ENCODE results near the gene RABEPK. TPM values are rescaled to one million over a fixed set of nuclear protein-coding genes. Genes with fewer than 3 reads are reported as not detected.

Gene RABEPK, protein sequence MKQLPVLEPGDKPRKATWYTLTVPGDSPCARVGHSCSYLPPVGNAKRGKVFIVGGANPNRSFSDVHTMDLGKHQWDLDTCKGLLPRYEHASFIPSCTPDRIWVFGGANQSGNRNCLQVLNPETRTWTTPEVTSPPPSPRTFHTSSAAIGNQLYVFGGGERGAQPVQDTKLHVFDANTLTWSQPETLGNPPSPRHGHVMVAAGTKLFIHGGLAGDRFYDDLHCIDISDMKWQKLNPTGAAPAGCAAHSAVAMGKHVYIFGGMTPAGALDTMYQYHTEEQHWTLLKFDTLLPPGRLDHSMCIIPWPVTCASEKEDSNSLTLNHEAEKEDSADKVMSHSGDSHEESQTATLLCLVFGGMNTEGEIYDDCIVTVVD
- polyA plus RNA-seq (2011; rRNA removed) (45.5 and 45.8 TPM in 2 replicates), polyA minus RNA-seq (2011; rRNA and poly(A)+ RNA removed) (22.8 and 25.8 TPM in 2 replicates)

DNA sequence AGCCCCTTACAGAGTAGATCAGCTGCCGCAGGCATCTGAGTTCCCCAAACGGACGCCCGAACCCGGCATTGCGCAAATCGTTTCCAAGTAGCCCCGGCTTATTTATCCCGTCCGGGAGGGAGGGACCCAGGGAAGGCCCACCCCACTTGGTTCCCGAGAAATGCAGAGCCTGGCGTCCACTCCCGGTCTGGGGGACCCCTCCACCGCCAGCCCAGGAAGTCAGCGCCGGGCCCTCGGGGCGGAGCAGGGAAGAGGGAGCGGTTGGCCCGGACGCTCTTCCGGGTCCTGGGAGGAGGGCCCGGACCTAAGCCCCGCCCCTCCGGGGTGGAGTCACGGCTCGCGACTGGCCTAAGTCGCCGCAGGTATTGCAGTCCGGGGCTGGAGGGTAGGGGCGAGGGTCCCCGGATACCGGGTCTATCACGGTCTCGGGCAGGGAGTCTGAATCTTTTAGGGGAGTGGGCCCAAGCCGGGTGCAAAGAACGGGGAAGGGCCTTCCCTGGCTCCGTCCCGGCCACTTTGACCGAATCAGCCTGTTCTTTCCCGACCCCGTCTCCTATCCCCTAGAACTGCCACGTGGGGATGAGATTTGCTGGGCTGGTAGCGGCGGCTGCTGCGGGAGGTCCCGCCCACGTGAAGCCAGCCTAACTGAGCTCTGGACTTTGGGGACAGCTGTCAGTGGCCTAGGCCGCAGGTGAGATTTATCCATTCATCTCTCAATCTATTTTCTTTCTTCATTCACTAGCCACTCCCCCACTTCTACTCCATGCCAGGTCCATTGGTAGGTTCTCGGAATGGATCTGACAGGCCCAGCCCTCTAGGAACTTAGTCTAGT, at the start of gene RABEPK:
TSS of gene RABEPK (plus strand) at position 327 of the 832 bp plus-strand sequence. CDS start 2,472 bp downstream, outside the sequence.
- Histone ChIP-seq H3K4me3 (ENCODE audit: low read depth, low read length) (peak within 1 kb of the TSS; percentile 85), H3K9me3 (ENCODE audit: control insufficient read depth, insufficient read depth, low read length) (no peaks in the 10 kb centered on the region), H3K27ac (ENCODE audit: low read depth, low read length) (peak within 1 kb of the TSS; percentile 90), H3K27me3 (ENCODE audit: control insufficient read depth, insufficient read depth, low read length) (no peaks in the 10 kb centered on the region)
- POLR2A ChIA-PET, result interaction anchor here (0.7 to 2.0 kb wide), 5 partner anchors 10 to 1758 kb away, joined by 3 to 20 read pairs (median 6); partner anchors contain the start of gene HSPA5
- TF ChIP-seq, protein P1, sequence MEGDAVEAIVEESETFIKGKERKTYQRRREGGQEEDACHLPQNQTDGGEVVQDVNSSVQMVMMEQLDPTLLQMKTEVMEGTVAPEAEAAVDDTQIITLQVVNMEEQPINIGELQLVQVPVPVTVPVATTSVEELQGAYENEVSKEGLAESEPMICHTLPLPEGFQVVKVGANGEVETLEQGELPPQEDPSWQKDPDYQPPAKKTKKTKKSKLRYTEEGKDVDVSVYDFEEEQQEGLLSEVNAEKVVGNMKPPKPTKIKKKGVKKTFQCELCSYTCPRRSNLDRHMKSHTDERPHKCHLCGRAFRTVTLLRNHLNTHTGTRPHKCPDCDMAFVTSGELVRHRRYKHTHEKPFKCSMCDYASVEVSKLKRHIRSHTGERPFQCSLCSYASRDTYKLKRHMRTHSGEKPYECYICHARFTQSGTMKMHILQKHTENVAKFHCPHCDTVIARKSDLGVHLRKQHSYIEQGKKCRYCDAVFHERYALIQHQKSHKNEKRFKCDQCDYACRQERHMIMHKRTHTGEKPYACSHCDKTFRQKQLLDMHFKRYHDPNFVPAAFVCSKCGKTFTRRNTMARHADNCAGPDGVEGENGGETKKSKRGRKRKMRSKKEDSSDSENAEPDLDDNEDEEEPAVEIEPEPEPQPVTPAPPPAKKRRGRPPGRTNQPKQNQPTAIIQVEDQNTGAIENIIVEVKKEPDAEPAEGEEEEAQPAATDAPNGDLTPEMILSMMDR (IDR thresholded peaks at IDR 0.05; ENCODE audit: low read depth, low read length), result no peak
- DNase-seq (ENCODE audit: low read depth, low spot score), result peak; percentile 90
- CTCF ChIA-PET, result interaction anchor here (0.6 kb wide), 1 partner anchor 135 kb away, joined by 3 read pairs; no protein-coding TSS in a partner anchor

DNA sequence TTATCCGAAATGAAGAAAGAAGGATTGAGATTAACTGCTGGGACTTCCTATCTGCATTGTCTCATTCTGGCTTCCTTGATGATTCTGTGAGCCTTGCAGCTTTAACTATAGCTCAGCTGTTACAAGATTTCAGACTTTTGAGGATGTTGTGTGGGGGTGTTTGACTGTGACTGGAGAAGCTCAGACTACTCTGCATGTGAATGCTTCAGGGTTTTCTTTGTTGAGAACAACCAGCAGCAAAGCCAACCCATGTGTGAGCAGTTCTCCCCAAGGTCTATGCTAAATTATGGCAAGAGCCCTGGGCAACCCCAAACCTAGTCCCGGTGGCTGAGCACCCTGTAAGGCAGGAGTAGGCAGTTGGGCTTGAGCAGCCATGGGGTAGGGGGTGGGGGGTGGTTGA, 48.6 kb upstream of the RABEPK start:
- ChIA-PET CTCF (interaction anchor here (1.2 kb wide), 1 partner anchor 377 kb away, joined by 4 read pairs; no protein-coding TSS in a partner anchor), POLR2A (no interaction called here)
- H3K27me3 ChIP-seq (ENCODE audit: control insufficient read depth, insufficient read depth, low read length), result no peaks in the 10 kb centered on the region
- no peak for DNase-seq (ENCODE audit: low read depth, low spot score)
- H3K27ac ChIP-seq (ENCODE audit: low read depth, low read length), result no peak overlapping the region
- TF ChIP-seq, protein P1 (IDR thresholded peaks at IDR 0.05; ENCODE audit: low read depth, low read length), result no peak
- H3K4me3 ChIP-seq (ENCODE audit: low read depth, low read length), result no peak overlapping the region
- H3K9me3 ChIP-seq (ENCODE audit: control insufficient read depth, insufficient read depth, low read length), result no peaks in the 10 kb centered on the region

DNA sequence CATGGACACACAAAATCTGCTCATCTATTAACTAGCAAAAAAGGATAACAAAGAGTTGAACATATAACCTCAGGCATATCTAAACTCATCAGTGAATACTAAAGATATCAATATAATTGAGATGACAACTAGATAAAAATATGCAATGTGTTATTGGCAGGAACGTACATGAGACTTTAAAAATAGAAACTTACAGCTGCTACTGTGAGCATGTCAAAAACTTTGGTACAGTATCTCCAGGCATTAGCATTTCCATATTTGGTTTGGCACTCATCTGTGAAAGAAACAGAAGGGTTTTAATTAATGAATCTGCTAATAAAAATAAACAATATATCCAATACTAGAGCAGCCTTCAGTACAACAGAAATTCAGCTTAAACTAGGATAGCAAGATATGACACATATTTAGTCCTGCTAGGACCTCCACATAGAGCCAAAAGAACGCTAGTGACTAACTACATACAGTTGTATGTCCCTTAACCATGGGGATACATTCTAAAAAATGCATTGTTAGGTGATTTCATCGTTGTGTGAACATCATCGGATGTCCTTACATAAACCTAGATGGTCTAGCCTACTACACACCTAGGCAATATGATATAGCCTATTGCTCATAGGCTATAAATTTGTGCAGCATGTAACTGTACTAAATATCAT, 46.5 kb upstream of the RABEPK start:
- Histone ChIP-seq H3K9me3 (ENCODE audit: control insufficient read depth, insufficient read depth, low read length) (no peaks in the 10 kb centered on the region), H3K4me3 (ENCODE audit: low read depth, low read length) (no peak overlapping the region), H3K27ac (ENCODE audit: low read depth, low read length) (no peak overlapping the region), H3K27me3 (ENCODE audit: control insufficient read depth, insufficient read depth, low read length) (no peaks in the 10 kb centered on the region)
- POLR2A ChIA-PET, result no interaction called here
- DNase-seq (ENCODE audit: low read depth, low spot score), result no peak
- CTCF ChIA-PET, result interaction anchor here (1.1 to 1.6 kb wide), 2 partner anchors 10 kb away, joined by 7 to 9 read pairs; partner anchors contain the start of gene SCAI
- TF ChIP-seq, protein P1 (IDR thresholded peaks at IDR 0.05; ENCODE audit: low read depth, low read length), result no peak

DNA sequence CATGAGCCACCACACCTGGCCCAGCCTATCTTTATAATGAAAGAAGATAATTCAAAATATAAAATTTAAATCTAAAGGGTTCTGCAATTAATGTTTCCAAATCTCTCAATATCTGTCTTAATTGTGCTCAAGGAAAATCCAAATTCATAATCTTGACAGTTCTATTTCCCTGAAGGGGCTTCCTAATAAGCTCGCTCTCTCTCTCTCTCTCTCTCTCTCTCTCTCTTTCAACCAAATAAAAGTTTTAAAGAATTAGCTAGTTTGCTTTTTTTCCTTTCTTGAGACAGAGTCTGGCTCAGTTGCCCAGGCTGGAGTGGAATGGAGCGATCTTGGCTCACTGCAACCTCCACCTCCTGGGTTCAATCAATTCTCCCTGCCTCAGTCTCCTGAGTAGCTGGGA, 43.8 kb upstream of the RABEPK start:
- no peak overlapping the region for H3K4me3 ChIP-seq (ENCODE audit: low read depth, low read length)

More for the DNA sequence above, 43.8 kb upstream of the RABEPK start:
- H3K27me3 ChIP-seq (ENCODE audit: control insufficient read depth, insufficient read depth, low read length), result no peaks in the 10 kb centered on the region
- ChIA-PET POLR2A (no interaction called here), CTCF (interaction anchor here (0.5 kb wide), 1 partner anchor 49 kb away, joined by 3 read pairs; no protein-coding TSS in a partner anchor)
- TF ChIP-seq, protein P1 (IDR thresholded peaks at IDR 0.05; ENCODE audit: low read depth, low read length), result no peak
- no peaks in the 10 kb centered on the region for H3K9me3 ChIP-seq (ENCODE audit: control insufficient read depth, insufficient read depth, low read length)
- DNase-seq (ENCODE audit: low read depth, low spot score), result no peak
- H3K27ac ChIP-seq (ENCODE audit: low read depth, low read length), result no peak overlapping the region

Measured in AG04450 (cell line).